GM18520 (cell line): ENCODE results near the gene TMEM72.

ENCODE experiments used
- ATAC-seq: cut with Tn5 transposase; IDR thresholded peaks from one replicate; pipeline ENCODE4 v1.9.1; 2021; ENCODE audit not compliant: unreplicated experiment

The TMEM72 gene

GRCh38 chr10:44951576-44952226 is 40.6 kb downstream of the TMEM72 start:
- ATAC-seq = no peak

- no peak for ATAC-seq
Measured at GRCh38 chr10:44952779-44953231, 41.7 kb downstream of the TMEM72 start.

- ATAC-seq = no peak
Measured at GRCh38 chr10:44954042-44954441, 42.9 kb downstream of the TMEM72 start.

- no peak for ATAC-seq
Measured at GRCh38 chr10:44954962-44955361, 43.8 kb downstream of the TMEM72 start.

GRCh38 chr10:44955413-44956070 is 44.4 kb downstream of the TMEM72 start:
- no peak for ATAC-seq

GRCh38 chr10:44956226-44956625 is 45.1 kb downstream of the TMEM72 start:
- ATAC-seq = no peak

GRCh38 chr10:44956717-44957706 is 45.9 kb downstream of the TMEM72 start:
- no peak for ATAC-seq

GRCh38 chr10:44958196-44958897 is 47.2 kb downstream of the TMEM72 start:
- ATAC-seq = no peak

GRCh38 chr10:44958898-44959246 is 47.7 kb downstream of the TMEM72 start:
- ATAC-seq = no peak

- peak; percentile 88 for ATAC-seq
Measured at GRCh38 chr10:44959247-44960087, 48.3 kb downstream of the TMEM72 start, which contains the start of gene RASSF4. Gene RASSF4 (plus strand): TSS chr10:44959802. CDS start chr10:44970203, 10,401 bp downstream.

GRCh38 chr10:44960088-44960460 is 48.9 kb downstream of the TMEM72 start:
- no peak for ATAC-seq

GRCh38 chr10:44960482-44961229 is 49.5 kb downstream of the TMEM72 start:
- ATAC-seq = no peak

- no peak for ATAC-seq
Measured at GRCh38 chr10:44961230-44961571, 50.1 kb downstream of the TMEM72 start.

- no peak for ATAC-seq
Measured at GRCh38 chr10:44961931-44962750, 51.0 kb downstream of the TMEM72 start.

- ATAC-seq = no peak
Measured at GRCh38 chr10:44962870-44963738, 52.0 kb downstream of the TMEM72 start.

- no peak for ATAC-seq
Measured at GRCh38 chr10:44963772-44964633, 52.9 kb downstream of the TMEM72 start.

GRCh38 chr10:44965104-44965503 is 54.0 kb downstream of the TMEM72 start:
- no peak for ATAC-seq
